SK-N-SH (cell line): ENCODE measurements around the gene ZDHHC11.

Experiments
- FOXM1 ChIP-seq: IDR thresholded peaks from 2 replicates; pipeline ENCODE4 v1.4.0; 2012; ENCODE audit warnings: low read depth, mild to moderate bottlenecking
- JUND ChIP-seq: IDR thresholded peaks from 2 replicates; pipeline ENCODE4 v1.4.0; 2012
- NFIC ChIP-seq: IDR thresholded peaks from 2 replicates; pipeline ENCODE4 v1.4.0; 2012; ENCODE audit warnings: borderline replicate concordance
- RCOR1 ChIP-seq: fragments of 150-350 bp; IDR thresholded peaks from 2 replicates; pipeline ENCODE4 v1.6.1; 2017; ENCODE audit warnings: antibody characterized with exemption, low read length
- RFX5 ChIP-seq: IDR thresholded peaks from 2 replicates; pipeline ENCODE4 v1.6.1; 2012; ENCODE audit warnings: mild to moderate bottlenecking, improper control_type of control experiment, low read length
- SIN3A ChIP-seq: IDR thresholded peaks from 2 replicates; pipeline ENCODE4 v1.6.1; 2012; ENCODE audit warnings: low read depth, mild to moderate bottlenecking, low read length, moderate library complexity, borderline replicate concordance
- TAF1 ChIP-seq: IDR thresholded peaks from 2 replicates; pipeline ENCODE4 v1.6.1; 2012; ENCODE audit warnings: low read depth, mild to moderate bottlenecking, low read length, moderate library complexity, borderline replicate concordance
- USF1 ChIP-seq: IDR thresholded peaks from 2 replicates; pipeline ENCODE4 v1.4.0; 2012; ENCODE audit warnings: low read depth, borderline replicate concordance
- YY1 ChIP-seq: IDR thresholded peaks from 2 replicates; pipeline ENCODE4 v1.4.0; 2012; ENCODE audit warnings: low read depth, mild to moderate bottlenecking
- TF ChIP-seq, protein P1 (sequence below): fragments of 200-600 bp; sonication (generic); IDR thresholded peaks from 2 replicates; pipeline ENCODE4 v1.6.1; 2017; ENCODE audit warnings: antibody characterized with exemption, mild to moderate bottlenecking, moderate library complexity
- TF ChIP-seq, protein P2 (sequence below): IDR thresholded peaks from 2 replicates; pipeline ENCODE4 v1.4.0; 2012; ENCODE audit warnings: low read depth

DNA sequence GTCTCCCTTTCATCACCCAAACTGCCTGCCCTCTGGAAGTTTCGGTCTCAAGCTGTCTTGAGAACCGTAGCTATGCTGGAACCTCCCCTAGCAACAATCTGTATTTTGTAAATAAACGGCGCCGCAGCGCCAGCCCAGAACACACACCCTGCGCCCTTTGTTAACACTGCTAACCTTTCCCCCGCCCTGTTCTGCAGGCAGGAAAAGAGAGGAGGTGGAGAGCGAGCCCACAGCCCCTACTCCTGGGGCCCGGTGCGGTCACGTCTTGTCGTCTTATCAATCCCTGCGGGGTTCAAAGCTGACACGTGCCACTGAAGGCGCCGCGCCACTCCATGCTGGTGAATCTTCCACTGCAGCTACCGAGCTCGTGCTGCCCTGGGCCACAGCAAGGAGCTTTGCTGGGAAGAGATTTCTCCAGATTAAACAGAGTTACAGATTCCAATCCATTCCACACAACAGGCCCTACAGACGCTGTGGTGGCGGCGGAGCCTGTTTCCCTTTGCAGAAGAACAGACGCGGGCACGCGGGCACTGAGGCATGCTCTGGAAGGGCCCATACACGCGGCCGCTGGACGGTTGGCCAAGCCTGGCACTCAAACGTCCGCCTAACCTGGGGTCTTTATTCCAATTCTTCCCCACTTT is 91.6 kb downstream of the ZDHHC11 start:
- TF ChIP-seq, protein P1, sequence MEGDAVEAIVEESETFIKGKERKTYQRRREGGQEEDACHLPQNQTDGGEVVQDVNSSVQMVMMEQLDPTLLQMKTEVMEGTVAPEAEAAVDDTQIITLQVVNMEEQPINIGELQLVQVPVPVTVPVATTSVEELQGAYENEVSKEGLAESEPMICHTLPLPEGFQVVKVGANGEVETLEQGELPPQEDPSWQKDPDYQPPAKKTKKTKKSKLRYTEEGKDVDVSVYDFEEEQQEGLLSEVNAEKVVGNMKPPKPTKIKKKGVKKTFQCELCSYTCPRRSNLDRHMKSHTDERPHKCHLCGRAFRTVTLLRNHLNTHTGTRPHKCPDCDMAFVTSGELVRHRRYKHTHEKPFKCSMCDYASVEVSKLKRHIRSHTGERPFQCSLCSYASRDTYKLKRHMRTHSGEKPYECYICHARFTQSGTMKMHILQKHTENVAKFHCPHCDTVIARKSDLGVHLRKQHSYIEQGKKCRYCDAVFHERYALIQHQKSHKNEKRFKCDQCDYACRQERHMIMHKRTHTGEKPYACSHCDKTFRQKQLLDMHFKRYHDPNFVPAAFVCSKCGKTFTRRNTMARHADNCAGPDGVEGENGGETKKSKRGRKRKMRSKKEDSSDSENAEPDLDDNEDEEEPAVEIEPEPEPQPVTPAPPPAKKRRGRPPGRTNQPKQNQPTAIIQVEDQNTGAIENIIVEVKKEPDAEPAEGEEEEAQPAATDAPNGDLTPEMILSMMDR = no peak
- TF ChIP-seq RCOR1 (no peak), SIN3A (no peak), USF1 (no peak), TAF1 (no peak), JUND (no peak), YY1 (no peak), NFIC (no peak), RFX5 (no peak), FOXM1 (no peak)
- TF ChIP-seq, protein P2, sequence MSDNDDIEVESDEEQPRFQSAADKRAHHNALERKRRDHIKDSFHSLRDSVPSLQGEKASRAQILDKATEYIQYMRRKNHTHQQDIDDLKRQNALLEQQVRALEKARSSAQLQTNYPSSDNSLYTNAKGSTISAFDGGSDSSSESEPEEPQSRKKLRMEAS = no peak
